Activated CD4-positive, alpha-beta T cell treated with anti-CD3 and anti-CD28 coated beads for 36 hours (primary cell): ENCODE results near the gene COL11A1. TPM values are rescaled to one million over a fixed set of nuclear protein-coding genes. Genes with fewer than 3 reads are reported as not detected.
"Not testable (repeated sequence)": the region's sequence is repeated elsewhere in the genome, so short reads cannot be mapped to it uniquely, and the experiment has no call there.

Experiments
- ATAC-seq: fragments of 200-7000 bp; cut with Tn5 transposase; one replicate; pipeline ENCODE4 v1.10.0; 2021; ENCODE audit warnings: mild to moderate bottlenecking, moderate library complexity
- CTCF ChIA-PET: fragments of 350-600 bp; sonication (Branson Sonifier 250); formaldehyde crosslinking; loops from one replicate; lab custom pipeline; 2021; ENCODE audit warnings: antibody characterized with exemption; lab: Charles Lee
- POLR2A ChIA-PET: fragments of 350-600 bp; sonication (Branson Sonifier 250); formaldehyde crosslinking; loops from one replicate; lab custom pipeline; 2021; ENCODE audit warnings: antibody characterized with exemption, inconsistent platforms; lab: Charles Lee
- DNase-seq: peaks from one replicate; pipeline ENCODE4 v3.0.0-alpha.2; 2020
- H3K27ac Mint-ChIP-seq: one replicate; pipeline ENCODE4 v1.8.0; 2021; ENCODE audit warnings: mixed read lengths
- H3K27me3 Mint-ChIP-seq: one replicate; pipeline ENCODE4 v1.8.0; 2021; ENCODE audit warnings: mixed read lengths
- H3K36me3 Mint-ChIP-seq: one replicate; pipeline ENCODE4 v1.8.0; 2021; ENCODE audit warnings: low read depth, mixed read lengths
- H3K4me1 Mint-ChIP-seq: one replicate; pipeline ENCODE4 v1.8.0; 2021; ENCODE audit warnings: mixed read lengths
- H3K4me3 Mint-ChIP-seq: one replicate; pipeline ENCODE4 v1.8.0; 2021; ENCODE audit warnings: mild to moderate bottlenecking, moderate library complexity, mixed read lengths
- H3K9me3 Mint-ChIP-seq: one replicate; pipeline ENCODE4 v1.8.0; 2021; ENCODE audit warnings: low read depth, mixed read lengths
- intact Hi-C, 2 experiments: fragments of 100-400 bp; cut with DNase I in 1 of 2; cut with micrococcal nuclease in 1 of 2; formaldehyde crosslinking; loops; one replicate each; pipeline versions ENCODE4 v1.14.2 to v1.15.1; 2022 to 2024; cut with DNase I, micrococcal nuclease
- total RNA-seq, 2 experiments: library from RNA; stranded (reverse); gene quantifications; one replicate each; pipeline ENCODE4 v1.2.3, GENCODE V29; 2021

Gene COL11A1
- total RNA-seq, result not detected

GRCh38 chr1:103108376-103109150, at the start of gene COL11A1:
Gene COL11A1 (minus strand): TSS chr1:103108522. CDS start chr1:103108178, 344 bp downstream.
- ATAC-seq (no peak), DNase-seq (no peak)
- ChIA-PET CTCF (no interaction called here), POLR2A (no interaction called here)
- peaks cover 18% of the 10 kb centered on the region for H3K27me3 Mint-ChIP-seq
- intact Hi-C loops, result no loop called here
- no peaks in the 10 kb centered on the region for H3K9me3 Mint-ChIP-seq
- no peak within 1 kb of the TSS for H3K4me3 Mint-ChIP-seq
- peaks cover 7% of the 10 kb centered on the region for H3K4me1 Mint-ChIP-seq
- no peaks in the 10 kb centered on the region for H3K36me3 Mint-ChIP-seq
- H3K27ac Mint-ChIP-seq, result no peak within 1 kb of the TSS

DNA sequence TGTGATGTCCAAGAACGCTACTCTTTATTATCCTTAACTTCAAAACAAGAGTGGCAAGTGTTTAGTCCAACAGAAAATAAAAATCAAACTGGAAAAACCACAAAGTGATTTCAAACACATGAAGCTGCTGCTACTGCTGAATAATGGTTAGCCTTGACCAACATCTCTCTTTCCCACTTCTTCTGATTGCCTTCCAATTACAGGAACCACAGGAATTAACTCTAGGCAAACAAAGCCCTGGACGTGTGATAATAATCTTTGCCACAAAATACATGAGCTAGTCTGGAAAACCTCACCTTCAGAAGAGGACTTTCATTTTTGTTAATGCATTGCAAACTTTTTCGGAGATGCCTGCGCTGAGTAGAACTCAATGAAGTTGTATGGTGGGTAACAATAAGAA, 48.6 kb upstream of the COL11A1 start:
- DNase-seq, result no peak
- Mint-ChIP-seq H3K4me3 (no peak overlapping the region), H3K27ac (no peak overlapping the region), H3K9me3 (no peaks in the 10 kb centered on the region), H3K27me3 (no peaks in the 10 kb centered on the region), H3K36me3 (no peaks in the 10 kb centered on the region), H3K4me1 (no peaks in the 10 kb centered on the region)
- POLR2A ChIA-PET, result no interaction called here
- intact Hi-C loops, result no loop called here
- CTCF ChIA-PET, result no interaction called here
- ATAC-seq, result no peak

GRCh38 chr1:103146166-103146565, 37.8 kb upstream of the COL11A1 start:
- H3K36me3 Mint-ChIP-seq, result no peaks in the 10 kb centered on the region
- no peak overlapping the region for H3K4me3 Mint-ChIP-seq
- no peaks in the 10 kb centered on the region for H3K27me3 Mint-ChIP-seq
- intact Hi-C loops, result no loop called here
- ChIA-PET CTCF (interaction anchor here (0.7 kb wide), 1 partner anchor 142 kb away, joined by 3 read pairs; no protein-coding TSS in a partner anchor), POLR2A (no interaction called here)
- no peak overlapping the region for H3K27ac Mint-ChIP-seq
- no peak for ATAC-seq
- DNase-seq, result no peak
- no peaks in the 10 kb centered on the region for H3K4me1 Mint-ChIP-seq
- H3K9me3 Mint-ChIP-seq, result no peaks in the 10 kb centered on the region

DNA sequence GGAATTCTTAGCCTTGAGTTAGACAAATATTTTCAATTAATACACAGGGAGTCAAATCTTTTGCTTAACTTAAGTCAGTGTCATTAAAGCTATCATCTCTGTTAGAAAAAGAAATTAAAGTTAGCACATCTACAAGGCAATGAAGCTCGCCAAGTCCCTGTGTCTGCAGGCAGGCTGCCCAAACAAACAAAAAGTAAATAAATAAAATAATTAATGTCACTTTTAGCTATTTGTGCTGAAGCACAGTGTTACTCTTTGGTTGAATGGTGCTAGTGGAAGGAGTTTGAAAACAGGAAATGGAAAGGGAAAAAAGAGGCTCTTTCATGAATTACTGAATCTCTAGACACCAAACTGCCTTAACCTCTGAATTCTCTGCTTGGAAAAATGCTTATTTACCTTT, 37.1 kb upstream of the COL11A1 start:
- H3K9me3 Mint-ChIP-seq, result no peaks in the 10 kb centered on the region
- ATAC-seq (no peak), DNase-seq (no peak)
- ChIA-PET POLR2A (no interaction called here), CTCF (interaction anchor here (0.7 kb wide), 1 partner anchor 143 kb away, joined by 3 read pairs; no protein-coding TSS in a partner anchor)
- H3K4me1 Mint-ChIP-seq, result no peaks in the 10 kb centered on the region
- H3K27ac Mint-ChIP-seq, result no peak overlapping the region
- intact Hi-C loops, result no loop called here
- H3K4me3 Mint-ChIP-seq, result no peak overlapping the region
- H3K27me3 Mint-ChIP-seq, result no peaks in the 10 kb centered on the region
- no peaks in the 10 kb centered on the region for H3K36me3 Mint-ChIP-seq

DNA sequence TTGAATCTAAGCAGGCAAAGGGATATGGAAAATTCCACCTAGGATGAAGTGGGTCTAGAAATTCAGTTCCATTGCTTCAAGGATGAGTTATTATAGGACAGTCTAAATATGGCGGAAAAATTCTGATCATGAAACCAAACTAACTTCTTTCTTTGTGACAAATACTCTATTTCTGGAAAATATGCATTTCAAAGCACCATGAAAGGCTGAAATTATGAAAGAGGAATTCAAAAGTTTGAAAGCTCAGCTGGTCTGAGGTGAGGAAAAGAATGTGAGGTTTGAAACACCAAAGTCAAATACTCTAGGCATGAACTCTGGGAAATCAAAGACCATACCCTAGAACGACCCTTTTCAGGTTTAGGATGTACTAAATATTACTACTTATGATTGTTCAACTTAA, 36.4 kb upstream of the COL11A1 start:
- ChIA-PET CTCF (no interaction called here), POLR2A (no interaction called here)
- no peak for ATAC-seq
- Mint-ChIP-seq H3K4me1 (no peaks in the 10 kb centered on the region), H3K9me3 (no peaks in the 10 kb centered on the region), H3K27me3 (no peaks in the 10 kb centered on the region), H3K4me3 (no peak overlapping the region), H3K27ac (no peak overlapping the region), H3K36me3 (no peaks in the 10 kb centered on the region)
- intact Hi-C loops, result no loop called here
- no peak for DNase-seq

DNA sequence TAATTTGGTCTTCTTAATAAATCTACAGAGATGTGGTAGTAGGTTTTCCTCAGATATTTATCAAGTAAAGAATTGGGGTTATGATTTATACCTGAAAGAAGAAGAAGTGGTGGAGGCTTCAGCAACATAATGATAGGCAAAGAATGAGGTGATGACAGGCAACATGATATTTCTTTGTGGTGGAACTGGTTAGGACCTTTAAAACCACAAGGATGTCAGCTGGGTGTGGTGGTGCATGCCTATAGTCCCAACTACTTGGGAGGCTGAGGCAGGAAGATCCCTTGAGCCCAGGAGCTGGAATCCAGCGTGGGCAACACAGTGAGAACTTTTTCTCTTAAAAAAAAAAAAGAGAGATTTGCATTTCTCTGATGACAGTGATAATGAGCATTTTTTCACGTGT, 34.1 kb upstream of the COL11A1 start:
- POLR2A ChIA-PET, result no interaction called here
- Mint-ChIP-seq H3K4me3 (no peak overlapping the region), H3K9me3 (peaks cover 6% of the 10 kb centered on the region), H3K27ac (no peak overlapping the region), H3K4me1 (no peaks in the 10 kb centered on the region), H3K27me3 (no peaks in the 10 kb centered on the region), H3K36me3 (no peaks in the 10 kb centered on the region)
- CTCF ChIA-PET, result no interaction called here
- intact Hi-C loops, result no loop called here
- no peak for DNase-seq
- no peak for ATAC-seq

DNA sequence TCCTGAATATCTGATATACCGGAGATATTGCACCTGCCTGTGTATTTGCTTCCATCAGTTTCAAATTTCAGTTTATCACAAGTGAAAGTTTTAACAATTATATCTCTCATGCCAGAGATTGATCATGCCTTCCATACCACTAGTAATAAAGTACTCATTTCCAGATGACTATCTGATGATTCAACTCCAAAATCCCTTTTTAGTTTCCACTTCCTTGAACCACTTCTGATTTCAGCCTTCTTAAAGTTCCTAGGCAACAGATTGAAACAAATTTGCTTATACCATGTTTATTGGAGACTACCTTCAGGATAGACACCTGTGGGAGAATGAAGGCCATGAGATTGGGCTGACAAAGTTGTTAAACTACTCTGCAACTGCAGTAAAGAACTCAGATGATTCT, 21.5 kb upstream of the COL11A1 start:
- POLR2A ChIA-PET, result no interaction called here
- CTCF ChIA-PET, result no interaction called here
- Mint-ChIP-seq H3K27me3 (no peaks in the 10 kb centered on the region), H3K36me3 (no peaks in the 10 kb centered on the region), H3K9me3 (peaks cover 4% of the 10 kb centered on the region), H3K4me1 (no peaks in the 10 kb centered on the region), H3K27ac (no peak overlapping the region), H3K4me3 (no peak overlapping the region)
- ATAC-seq (no peak), DNase-seq (no peak)
- intact Hi-C loops, result no loop called here

- ATAC-seq, result no peak
- intact Hi-C loops, result no loop called here
- Mint-ChIP-seq H3K27me3 (no peaks in the 10 kb centered on the region), H3K4me1 (no peaks in the 10 kb centered on the region), H3K27ac (no peak overlapping the region), H3K9me3 (peaks cover 4% of the 10 kb centered on the region), H3K36me3 (no peaks in the 10 kb centered on the region), H3K4me3 (no peak overlapping the region)
- DNase-seq, result no peak
- ChIA-PET CTCF (no interaction called here), POLR2A (no interaction called here)
Observed at GRCh38 chr1:103129255-103129654, 20.9 kb upstream of the COL11A1 start.

DNA sequence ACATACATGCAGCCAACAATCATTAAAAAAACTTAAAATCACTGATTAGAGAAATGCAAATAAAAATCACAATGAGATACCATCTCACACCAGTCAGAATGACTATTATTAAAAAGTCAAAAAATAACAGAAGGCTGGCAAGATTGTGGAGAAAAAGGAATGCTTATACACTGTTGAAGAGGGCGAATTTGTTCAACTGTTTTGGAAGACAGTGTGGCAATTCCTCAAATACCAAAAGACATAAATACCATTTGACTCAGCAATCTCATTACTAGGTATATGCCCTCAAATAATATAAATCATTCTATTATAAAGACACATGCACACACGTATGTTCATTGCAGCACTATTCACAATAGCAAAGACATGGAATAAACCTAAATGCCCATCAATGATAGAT, 19.9 kb upstream of the COL11A1 start:
- H3K4me3 Mint-ChIP-seq, H3K9me3 Mint-ChIP-seq, H3K4me1 Mint-ChIP-seq, H3K36me3 Mint-ChIP-seq, POLR2A ChIA-PET, H3K27ac Mint-ChIP-seq, ATAC-seq, intact Hi-C loops, CTCF ChIA-PET, DNase-seq, H3K27me3 Mint-ChIP-seq: not testable (repeated sequence)

DNA sequence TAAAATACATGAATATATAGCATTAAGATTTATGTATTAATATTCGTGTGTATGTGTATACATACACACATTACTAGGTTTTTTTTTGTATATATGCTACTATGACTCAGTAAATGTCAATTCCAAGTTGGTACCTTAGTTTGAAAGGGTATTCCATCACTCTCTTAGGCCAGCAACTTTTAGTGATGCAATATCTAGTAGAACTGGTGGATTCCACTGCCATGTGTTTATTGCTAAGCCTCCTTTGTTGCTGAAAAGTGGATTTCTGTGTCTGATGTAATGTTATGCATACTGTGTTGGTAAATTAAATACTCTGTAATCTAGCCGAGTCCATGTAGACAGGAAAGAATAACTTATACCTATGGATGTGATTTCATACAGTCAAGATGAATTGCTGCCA, 16.9 kb upstream of the COL11A1 start:
- H3K36me3 Mint-ChIP-seq, result no peaks in the 10 kb centered on the region
- no peak for ATAC-seq

DNA sequence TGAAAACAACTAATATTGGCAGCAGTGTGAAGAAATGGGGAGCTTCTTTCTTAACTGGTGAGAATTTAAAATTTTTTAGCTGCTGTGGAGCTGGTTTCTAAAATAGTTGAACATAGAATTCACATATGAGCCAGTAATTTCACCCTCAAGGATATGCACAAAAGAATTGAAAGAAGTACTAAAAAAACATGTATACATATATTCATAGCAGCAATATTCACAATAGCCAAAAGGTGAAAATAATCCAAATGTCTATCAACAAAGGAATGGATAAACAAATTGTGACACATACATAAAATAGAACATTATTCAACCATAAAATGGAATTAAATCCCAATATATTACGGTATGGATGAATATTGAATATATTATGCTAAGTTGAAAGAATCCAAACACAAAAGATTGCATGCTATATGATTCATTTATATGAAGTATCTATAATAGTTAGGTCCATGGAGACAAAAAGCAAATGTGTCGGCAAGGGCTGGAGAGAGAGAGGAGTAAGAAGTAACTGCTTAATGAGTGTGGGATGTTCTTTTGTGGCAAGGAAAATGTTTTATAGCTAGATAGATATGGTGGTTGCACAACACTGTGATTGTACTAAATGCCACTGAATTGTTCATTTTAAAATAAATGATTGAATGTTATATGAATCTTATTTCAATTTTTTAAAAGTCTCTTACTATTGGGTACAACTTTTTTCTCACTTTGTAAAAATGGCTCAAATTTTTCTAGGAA, 14.8 kb upstream of the COL11A1 start:
- Mint-ChIP-seq H3K4me3 (no peak overlapping the region), H3K9me3 (peaks cover 2% of the 10 kb centered on the region), H3K27me3 (no peaks in the 10 kb centered on the region), H3K27ac (no peak overlapping the region), H3K4me1 (no peaks in the 10 kb centered on the region), H3K36me3 (no peaks in the 10 kb centered on the region)
- intact Hi-C loops, result no loop called here
- no peak for ATAC-seq
- ChIA-PET POLR2A (no interaction called here), CTCF (no interaction called here)
- no peak for DNase-seq

More for the DNA sequence above, 16.9 kb upstream of the COL11A1 start:
- Mint-ChIP-seq H3K9me3 (peaks cover 2% of the 10 kb centered on the region), H3K4me1 (no peaks in the 10 kb centered on the region), H3K4me3 (no peak overlapping the region), H3K27ac (no peak overlapping the region), H3K27me3 (no peaks in the 10 kb centered on the region)
- intact Hi-C loops, result no loop called here
- CTCF ChIA-PET, result no interaction called here
- POLR2A ChIA-PET, result no interaction called here
- no peak for DNase-seq

DNA sequence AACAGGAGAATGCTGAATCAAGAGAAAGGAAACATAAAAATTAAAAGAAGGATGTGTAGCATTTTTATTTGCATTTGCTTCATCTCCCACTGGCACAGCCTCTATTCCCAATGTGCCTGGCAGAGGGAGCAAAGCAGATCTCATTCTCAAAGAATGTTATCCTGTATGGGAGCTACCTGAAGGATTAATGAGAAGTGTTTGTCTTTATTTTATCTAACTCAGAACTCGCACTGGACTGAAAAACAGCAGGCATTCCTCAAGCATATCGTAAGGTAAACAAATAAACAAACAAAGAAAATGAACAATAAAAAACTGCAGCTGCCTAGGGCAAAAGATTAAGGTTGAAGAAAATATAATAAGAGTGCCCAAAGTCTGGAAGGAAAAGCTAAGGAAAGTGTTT, 12.7 kb upstream of the COL11A1 start:
- Mint-ChIP-seq H3K9me3 (no peaks in the 10 kb centered on the region), H3K4me3 (no peak overlapping the region), H3K27me3 (no peaks in the 10 kb centered on the region), H3K4me1 (no peaks in the 10 kb centered on the region), H3K36me3 (no peaks in the 10 kb centered on the region), H3K27ac (no peak overlapping the region)
- intact Hi-C loops, result no loop called here
- no peak for DNase-seq
- POLR2A ChIA-PET, result no interaction called here
- no peak for ATAC-seq
- CTCF ChIA-PET, result no interaction called here
